ENCODE results near the gene KRT38.

DNA sequence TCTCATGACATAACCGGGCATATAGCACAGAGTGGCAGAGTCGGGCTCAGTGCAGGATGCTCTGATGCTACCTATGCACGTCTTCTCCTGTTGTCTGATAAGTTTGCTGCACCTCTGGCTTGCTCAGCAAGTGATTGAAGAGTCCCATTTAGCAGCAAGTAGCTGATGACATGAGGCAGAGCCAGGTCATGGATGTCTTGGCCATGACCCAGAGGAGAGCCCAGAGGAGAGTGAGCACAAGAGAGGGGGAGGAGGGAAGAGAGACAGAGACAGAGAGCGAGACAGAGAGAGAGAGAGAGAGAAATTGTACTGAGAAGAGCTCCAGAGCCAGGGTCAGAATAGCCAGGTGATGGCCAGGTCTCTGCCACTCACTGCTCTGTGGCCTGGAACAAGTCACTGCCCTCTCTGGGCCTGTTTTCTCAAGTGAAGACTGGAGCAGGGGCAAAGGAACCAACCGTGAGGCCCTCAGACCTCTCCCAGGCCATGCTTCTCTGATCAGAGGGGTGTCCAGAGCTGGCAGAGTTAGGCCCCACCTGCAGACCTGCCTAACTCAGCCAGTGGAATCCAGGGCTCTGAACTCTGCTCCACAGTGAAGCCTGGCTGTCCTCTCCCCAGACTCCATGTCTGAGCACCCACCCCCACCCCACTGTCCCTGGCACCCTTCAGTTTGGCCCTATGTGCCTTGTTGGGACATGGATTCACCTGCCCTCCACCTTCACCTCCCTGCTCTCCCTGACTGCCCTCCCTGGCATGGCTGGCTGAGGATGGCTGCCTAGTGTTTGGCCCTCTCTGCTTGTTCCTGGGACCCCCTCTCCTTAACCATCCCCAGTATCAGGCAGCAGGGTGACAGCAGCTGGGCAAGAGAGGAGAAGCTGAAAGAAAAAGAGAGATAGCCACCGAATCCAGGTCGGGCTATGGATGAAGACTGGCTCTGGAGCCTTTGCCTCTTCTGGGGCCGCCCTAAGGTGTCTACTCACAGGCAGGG, 44.4 kb upstream of the KRT38 start:
- TF ChIP-seq, protein P1, sequence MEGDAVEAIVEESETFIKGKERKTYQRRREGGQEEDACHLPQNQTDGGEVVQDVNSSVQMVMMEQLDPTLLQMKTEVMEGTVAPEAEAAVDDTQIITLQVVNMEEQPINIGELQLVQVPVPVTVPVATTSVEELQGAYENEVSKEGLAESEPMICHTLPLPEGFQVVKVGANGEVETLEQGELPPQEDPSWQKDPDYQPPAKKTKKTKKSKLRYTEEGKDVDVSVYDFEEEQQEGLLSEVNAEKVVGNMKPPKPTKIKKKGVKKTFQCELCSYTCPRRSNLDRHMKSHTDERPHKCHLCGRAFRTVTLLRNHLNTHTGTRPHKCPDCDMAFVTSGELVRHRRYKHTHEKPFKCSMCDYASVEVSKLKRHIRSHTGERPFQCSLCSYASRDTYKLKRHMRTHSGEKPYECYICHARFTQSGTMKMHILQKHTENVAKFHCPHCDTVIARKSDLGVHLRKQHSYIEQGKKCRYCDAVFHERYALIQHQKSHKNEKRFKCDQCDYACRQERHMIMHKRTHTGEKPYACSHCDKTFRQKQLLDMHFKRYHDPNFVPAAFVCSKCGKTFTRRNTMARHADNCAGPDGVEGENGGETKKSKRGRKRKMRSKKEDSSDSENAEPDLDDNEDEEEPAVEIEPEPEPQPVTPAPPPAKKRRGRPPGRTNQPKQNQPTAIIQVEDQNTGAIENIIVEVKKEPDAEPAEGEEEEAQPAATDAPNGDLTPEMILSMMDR (IDR thresholded peaks at IDR 0.05; ENCODE audit: insufficient read depth, low read depth, low read length) = no peak
- no peak for TF ChIP-seq EZH2 (IDR thresholded peaks at IDR 0.05; ENCODE audit: insufficient read depth, low read length)
